ENCODE results near the gene REX1BD. TPM values are rescaled to one million over a fixed set of nuclear protein-coding genes. Genes with fewer than 3 reads are reported as not detected.
A peak's percentile ranks its signal among the peaks of the same experiment; 100 is the strongest.

Gene REX1BD
- total and polyA plus RNA-seq, 10 of the 15 experiments (the other 5 are each of a cell fraction or from before 2014, with no cell fraction given): 1.1 to 101 (median 35.0) TPM

GRCh38 chr19:18605546-18606280, 17.1 kb downstream of the REX1BD start:
- no peaks in the 10 kb centered on the region for H3K79me2 ChIP-seq (ENCODE audit: control insufficient read depth, insufficient read depth, low read length)
- SMC1A ChIA-PET (ENCODE audit: uncharacterized antibody, unreplicated experiment): no interaction called here
- DNase-seq (ENCODE audit: low read depth, low spot score) (no peak), ATAC-seq (no peak), FAIRE-seq (no peak)
- in situ Hi-C loops (cut with MboI): no loop called here
- H3K9ac ChIP-seq (ENCODE audit: control insufficient read depth, insufficient read depth, low read length): no peak overlapping the region
- no peak overlapping the region for H2AFZ ChIP-seq (ENCODE audit: control insufficient read depth, low read depth, low read length)
- BruUV-seq (replicated peaks): no TSS peak
- TF ChIP-seq HDAC6 (IDR thresholded peaks at IDR 0.05; ENCODE audit: unreplicated experiment): peak; percentile 28
- no peak for TF ChIP-seq SMAD1 (IDR thresholded peaks at IDR 0.05; ENCODE audit: low read depth, partially characterized antibody)
- no peaks in the 10 kb centered on the region for H3K36me3 ChIP-seq (ENCODE audit: control insufficient read depth in 2 of 2, insufficient read depth in 2 of 2, low read length in 1 of 2)
- RAD21 ChIA-PET (ENCODE audit: unreplicated experiment): no interaction called here
- no peak overlapping the region for H3K4me2 ChIP-seq (ENCODE audit: control insufficient read depth, insufficient read depth)
- CTCF ChIA-PET: no interaction called here
- no peak overlapping the region for H3K4me3 ChIP-seq
- H3K4me1 ChIP-seq (ENCODE audit: control insufficient read depth, insufficient read depth, low read length): no peaks in the 10 kb centered on the region
- peaks cover 22 to 24% of the 10 kb centered on the region in 2 experiments for H3K27me3 ChIP-seq (replicated peaks in 1 of 2; ENCODE audit: control insufficient read depth in 2 of 2, insufficient read depth in 2 of 2, low read length in 1 of 2)
- WGBS (ENCODE audit: insufficient coverage, insufficient replicate concordance, low lambda C conversion rate, missing lambda C conversion rate): 12% methylated on average over 33 of the region's 65 CpGs
- POLR2A ChIA-PET: no interaction called here
- no peaks in the 10 kb centered on the region for H3K9me3 ChIP-seq (replicated peaks; ENCODE audit: control insufficient read depth, insufficient read depth, low read length)
- intact Hi-C loops (cut with micrococcal nuclease; ENCODE audit: unreplicated experiment): no loop called here
- H4K20me1 ChIP-seq (ENCODE audit: control insufficient read depth, insufficient read depth): no peaks in the 10 kb centered on the region; the same call in none of the 2 replicates
- H3K27ac ChIP-seq (ENCODE audit: control insufficient read depth, insufficient read depth): no peak overlapping the region

GRCh38 chr19:18606281-18607225, 18.0 kb downstream of the REX1BD start, which contains the start of gene CRLF1:
TSS of gene CRLF1 (minus strand) at chr19:18606799. CDS start at chr19:18606656, 143 bp downstream.
- DNase-seq (ENCODE audit: low read depth, low spot score) (no peak), ATAC-seq (no peak), FAIRE-seq (no peak)
- Histone ChIP-seq H3K4me3 (no peak within 1 kb of the TSS), H3K79me2 (ENCODE audit: control insufficient read depth, insufficient read depth, low read length) (no peaks in the 10 kb centered on the region), H3K9me3 (replicated peaks; ENCODE audit: control insufficient read depth, insufficient read depth, low read length) (no peaks in the 10 kb centered on the region), H2AFZ (ENCODE audit: control insufficient read depth, low read depth, low read length) (no peak within 1 kb of the TSS), H3K4me1 (ENCODE audit: control insufficient read depth, insufficient read depth, low read length) (no peaks in the 10 kb centered on the region), H3K27me3 (replicated peaks in 1 of 2; ENCODE audit: control insufficient read depth in 2 of 2, insufficient read depth in 2 of 2, low read length in 1 of 2) (peaks cover 22 to 26% of the 10 kb centered on the region in 2 experiments), H3K36me3 (ENCODE audit: control insufficient read depth in 2 of 2, insufficient read depth in 2 of 2, low read length in 1 of 2) (no peaks in the 10 kb centered on the region), H3K9ac (ENCODE audit: control insufficient read depth, insufficient read depth, low read length) (no peak within 1 kb of the TSS), H4K20me1 (ENCODE audit: control insufficient read depth, insufficient read depth) (no peaks in the 10 kb centered on the region; the same call in none of the 2 replicates), H3K4me2 (ENCODE audit: control insufficient read depth, insufficient read depth) (no peak within 1 kb of the TSS), H3K27ac (ENCODE audit: control insufficient read depth, insufficient read depth) (no peak within 1 kb of the TSS)
- POLR2A ChIA-PET: no interaction called here
- no TSS peak for BruUV-seq (replicated peaks)
- RAD21 ChIA-PET (ENCODE audit: unreplicated experiment): no interaction called here
- in situ Hi-C loops (cut with MboI) (no loop called here), intact Hi-C loops (cut with micrococcal nuclease; ENCODE audit: unreplicated experiment) (no loop called here)
- CTCF ChIA-PET: no interaction called here
- WGBS (ENCODE audit: insufficient coverage, insufficient replicate concordance, low lambda C conversion rate, missing lambda C conversion rate): 8% methylated on average over 42 of the region's 116 CpGs
- SMC1A ChIA-PET (ENCODE audit: uncharacterized antibody, unreplicated experiment): no interaction called here
- TF ChIP-seq STAT1 (conservative IDR thresholded peaks at IDR 0.05) (no peak), ZSCAN29 (IDR thresholded peaks at IDR 0.05) (no peak), ESRRA (IDR thresholded peaks at IDR 0.05; ENCODE audit: low read length) (no peak), CHD2 (IDR thresholded peaks at IDR 0.05; ENCODE audit: borderline replicate concordance, low read depth, low read length) (no peak), RB1 (IDR thresholded peaks at IDR 0.05; ENCODE audit: borderline replicate concordance) (no peak), NR2C2 (IDR thresholded peaks at IDR 0.05; ENCODE audit: borderline replicate concordance, control insufficient read depth, insufficient read length, low read depth) (no peak), CHD1 (IDR thresholded peaks at IDR 0.05; ENCODE audit: low read depth, low read length) (no peak), BHLHE40 (IDR thresholded peaks at IDR 0.05; ENCODE audit: borderline replicate concordance in 1 of 2, low read depth in 2 of 2, low read length in 1 of 2) (no peak), YBX1 (IDR thresholded peaks at IDR 0.05) (no peak), IRF3 (IDR thresholded peaks at IDR 0.05) (no peak), USF2 (IDR thresholded peaks at IDR 0.05; ENCODE audit: borderline replicate concordance, low read depth, low read length) (no peak), NR2F1 (conservative IDR thresholded peaks at IDR 0.05) (no peak), JUND (IDR thresholded peaks at IDR 0.05; ENCODE audit: low read depth, low read length) (no peak)

All from GM12878 (cell line).